Tibial nerve (tissue), 4 donors: Measurements from ENCODE around the gene SH3TC1. TPM values are rescaled to one million over a fixed set of nuclear protein-coding genes. Genes with fewer than 3 reads are reported as not detected.

Source experiments
- DNase-seq, 2 donors: peaks; one replicate each; pipeline ENCODE4 v3.0.0-alpha.2; 2019; ENCODE audit warnings: low spot score in 2 of 2
- H3K27ac ChIP-seq, 4 donors: fragments of 200-600 bp; sonication (generic) in 3 of 4; one replicate each; pipeline ENCODE4 v1.5.1; 2017 to 2019; ENCODE audit warnings: mild to moderate bottlenecking in 1 of 4
- H3K27me3 ChIP-seq, 2 donors: fragments of 200-600 bp; sonication (generic) in 1 of 2; one replicate each; pipeline versions ENCODE4 v1.5.1 to v1.6.0; 2017 to 2019
- H3K36me3 ChIP-seq, 3 donors: fragments of 200-600 bp; sonication (generic); one replicate each; pipeline ENCODE4 v1.5.1; 2018 to 2019
- H3K4me1 ChIP-seq, 4 donors: fragments of 200-600 bp; sonication (generic) in 3 of 4; one replicate each; pipeline ENCODE4 v1.5.1; 2017 to 2019
- H3K4me3 ChIP-seq, 4 donors: fragments of 200-600 bp; sonication (generic) in 3 of 4; one replicate each; pipeline ENCODE4 v1.5.1; 2017 to 2019; ENCODE audit warnings: mild to moderate bottlenecking in 1 of 4, moderate library complexity in 1 of 4
- H3K9me3 ChIP-seq, 4 donors: fragments of 200-600 bp; sonication (generic) in 3 of 4; one replicate each; pipeline ENCODE4 v1.5.1; 2017 to 2019
- CTCF ChIP-seq, 5 experiments: fragments of 200-600 bp in 3 of 5; fragments of 450-650 bp in 2 of 5; sonication (generic) in 3 of 5; IDR thresholded peaks; one replicate each; pipeline ENCODE4 v1.5.1; 2016 to 2019; ENCODE audit warnings: antibody characterized with exemption in 5 of 5, mild to moderate bottlenecking in 3 of 5, moderate library complexity in 2 of 5
- EP300 ChIP-seq, 2 donors: sonication (generic); formaldehyde crosslinking; IDR thresholded peaks; one replicate each; pipeline ENCODE4 v1.6.1; 2017; ENCODE audit warnings: antibody characterized with exemption in 2 of 2, mild to moderate bottlenecking in 1 of 2
- POLR2A ChIP-seq, 2 donors: fragments of 450-650 bp; IDR thresholded peaks; one replicate each; pipeline ENCODE4 v1.6.1; 2017; ENCODE audit warnings: antibody characterized with exemption in 2 of 2, mild to moderate bottlenecking in 2 of 2, moderate library complexity in 2 of 2
- WGBS, 2 donors: methylation state at CpG; one replicate each; pipeline ENCODE4 v1.1.5; 2018; 5-methylcytosine and 5-hydroxymethylcytosine counted together
- total RNA-seq, 4 donors: library from RNA; depleted of rRNA; stranded (reverse); fragments of >200 nt; gene quantifications; one replicate each; pipeline ENCODE4 v1.1.0, GENCODE V29; 2016

SH3TC1 gene
- total RNA-seq, 4 donors from 2014 or later, result 31.6 to 176 (median 69.7) TPM

- no peaks in the 10 kb centered on the region for H3K27me3 ChIP-seq
- no peaks in the 10 kb centered on the region for H3K9me3 ChIP-seq
- no peak for DNase-seq
- no peaks in the 10 kb centered on the region for H3K36me3 ChIP-seq
- H3K4me3 ChIP-seq, result no peak overlapping the region
- peaks cover 0 to 18% (median 3%) of the 10 kb centered on the region in 4 donors for H3K4me1 ChIP-seq
- 84% methylated on average over 24 of the region's 24 CpGs for WGBS, 2 donors
- H3K27ac ChIP-seq, result no peak overlapping the region
- TF ChIP-seq POLR2A (IDR thresholded peaks at IDR 0.05), result no peak
- TF ChIP-seq EP300 (IDR thresholded peaks at IDR 0.05), result no peak
- TF ChIP-seq CTCF (IDR thresholded peaks at IDR 0.05), result no peak
Measured at GRCh38 chr4:8251110-8251883, 52.2 kb downstream of the SH3TC1 start.

- Histone ChIP-seq H3K4me1 (peaks cover 0 to 6% (median 0%) of the 10 kb centered on the region in 4 donors), H3K27me3 (no peaks in the 10 kb centered on the region), H3K36me3 (no peaks in the 10 kb centered on the region), H3K4me3 (no peak overlapping the region), H3K9me3 (no peaks in the 10 kb centered on the region), H3K27ac (no peak overlapping the region)
- WGBS, 2 donors, result 78 to 83% methylated on average over 23 of the region's 23 CpGs
- no peak for TF ChIP-seq CTCF (IDR thresholded peaks at IDR 0.05)
- TF ChIP-seq EP300 (IDR thresholded peaks at IDR 0.05), result no peak
- no peak for TF ChIP-seq POLR2A (IDR thresholded peaks at IDR 0.05)
- DNase-seq, result no peak
Measured at GRCh38 chr4:8252301-8253173, 53.4 kb downstream of the SH3TC1 start.

- Histone ChIP-seq H3K9me3 (no peaks in the 10 kb centered on the region), H3K4me1 (no peaks in the 10 kb centered on the region), H3K27ac (no peak overlapping the region), H3K36me3 (no peaks in the 10 kb centered on the region), H3K27me3 (no peaks in the 10 kb centered on the region), H3K4me3 (no peak overlapping the region)
- 79 to 86% methylated on average over 6 of the region's 6 CpGs for WGBS, 2 donors
- no peak for TF ChIP-seq POLR2A (IDR thresholded peaks at IDR 0.05)
- no peak for TF ChIP-seq CTCF (IDR thresholded peaks at IDR 0.05)
- no peak for TF ChIP-seq EP300 (IDR thresholded peaks at IDR 0.05)
- DNase-seq, result no peak
Measured at GRCh38 chr4:8254076-8254475, 55.0 kb downstream of the SH3TC1 start.

- Histone ChIP-seq H3K4me1 (no peaks in the 10 kb centered on the region), H3K36me3 (no peaks in the 10 kb centered on the region), H3K9me3 (no peaks in the 10 kb centered on the region), H3K27me3 (no peaks in the 10 kb centered on the region), H3K4me3 (no peak overlapping the region), H3K27ac (peak overlapping the region in 1 of 4 donors; percentile 4)
- DNase-seq, result no peak
- no peak for TF ChIP-seq EP300 (IDR thresholded peaks at IDR 0.05)
- TF ChIP-seq POLR2A (IDR thresholded peaks at IDR 0.05), result no peak
- TF ChIP-seq CTCF (IDR thresholded peaks at IDR 0.05), result no peak
- WGBS, 2 donors, result 62 to 71% methylated on average over 14 of the region's 14 CpGs
Measured at GRCh38 chr4:8255698-8256441, 56.8 kb downstream of the SH3TC1 start.
